ENCODE data around the gene FAM219A. TPM values are rescaled to one million over a fixed set of nuclear protein-coding genes. Genes with fewer than 3 reads are reported as not detected.
"Not testable (repeated sequence)": the region's sequence is repeated elsewhere in the genome, so short reads cannot be mapped to it uniquely, and the experiment has no call there.

The FAM219A gene
- total RNA-seq, 4 donors from 2014 or later = 4.0 to 7.6 (median 5.2) TPM

GRCh38 chr9:34442770-34443169 lies 15.6 kb downstream of the FAM219A start:
- Histone ChIP-seq H3K36me3 (peaks cover 0 to 12% (median 0%) of the 10 kb centered on the region in 3 donors), H3K4me3 (no peak overlapping the region), H3K4me1 (peaks cover 0 to 13% (median 0%) of the 10 kb centered on the region in 3 donors), H3K27me3 (no peaks in the 10 kb centered on the region), H3K9me3 (no peaks in the 10 kb centered on the region), H3K27ac (no peak overlapping the region)
- DNase-seq = no peak
- intact Hi-C loops (cut with DNase I) = loop anchor here (5.0 kb wide), 2 partner anchors 60 to 150 kb away; no protein-coding TSS in a partner anchor
- TF ChIP-seq POLR2A (IDR thresholded peaks at IDR 0.05) = no peak
- TF ChIP-seq CTCF (IDR thresholded peaks at IDR 0.05) = no peak
- WGBS, 2 donors = 88 to 91% methylated on average over 1 of the region's 1 CpG

- intact Hi-C loops (cut with DNase I) = loop anchor here (5.0 kb wide), 2 partner anchors 62 to 152 kb away; no protein-coding TSS in a partner anchor
- no peaks in the 10 kb centered on the region for H3K9me3 ChIP-seq
- H3K27me3 ChIP-seq = no peaks in the 10 kb centered on the region
- peaks cover 0 to 13% (median 0%) of the 10 kb centered on the region in 3 donors for H3K4me1 ChIP-seq
- TF ChIP-seq CTCF (IDR thresholded peaks at IDR 0.05) = no peak
- TF ChIP-seq POLR2A (IDR thresholded peaks at IDR 0.05) = no peak
- no peak for DNase-seq
- H3K4me3 ChIP-seq = no peak overlapping the region
- H3K36me3 ChIP-seq = peaks cover 0 to 15% (median 0%) of the 10 kb centered on the region in 3 donors
- H3K27ac ChIP-seq = no peak overlapping the region
These were observed 18.4 kb downstream of the FAM219A start for GRCh38 chr9:34440017-34440416.

GRCh38 chr9:34438465-34438864 lies 19.9 kb downstream of the FAM219A start:
- WGBS, 2 donors = 93 to 96% methylated on average over 2 to 4 of the region's 4 CpGs
- H3K4me1 ChIP-seq; intact Hi-C loops (cut with DNase I): not testable (repeated sequence)

GRCh38 chr9:34437926-34438307 lies 20.5 kb downstream of the FAM219A start:
- H3K27me3 ChIP-seq; DNase-seq; H3K9me3 ChIP-seq; H3K4me3 ChIP-seq; intact Hi-C loops (cut with DNase I); H3K4me1 ChIP-seq; H3K27ac ChIP-seq: not testable (repeated sequence)
- WGBS, 2 donors = no CpG with 5 or more reads among the region's 28 CpGs
- peaks cover 0 to 15% (median 0%) of the 10 kb centered on the region in 3 donors for H3K36me3 ChIP-seq

More at GRCh38 chr9:34438465-34438864, 19.9 kb downstream of the FAM219A start:
- H3K27me3 ChIP-seq, H3K9me3 ChIP-seq, DNase-seq, H3K27ac ChIP-seq, H3K4me3 ChIP-seq: not testable (repeated sequence)
- H3K36me3 ChIP-seq = peaks cover 0 to 15% (median 0%) of the 10 kb centered on the region in 3 donors

- Histone ChIP-seq H3K4me3 (no peak overlapping the region), H3K9me3 (no peaks in the 10 kb centered on the region), H3K36me3 (peaks cover 0 to 15% (median 0%) of the 10 kb centered on the region in 3 donors), H3K27ac (no peak overlapping the region), H3K4me1 (peaks cover 0 to 4% (median 0%) of the 10 kb centered on the region in 3 donors), H3K27me3 (no peaks in the 10 kb centered on the region)
- WGBS, 2 donors = 70 to 82% methylated on average over 6 to 11 of the region's 14 CpGs
- intact Hi-C loops (cut with DNase I) = no loop called here
- no peak for DNase-seq
- TF ChIP-seq CTCF (IDR thresholded peaks at IDR 0.05) (peak; percentile 45 to 85 (median 73)), POLR2A (IDR thresholded peaks at IDR 0.05) (no peak)
These were observed 21.1 kb downstream of the FAM219A start for GRCh38 chr9:34437006-34437925.

- Histone ChIP-seq H3K4me1 (peaks cover 0 to 23% (median 4%) of the 10 kb centered on the region in 3 donors), H3K9me3 (no peaks in the 10 kb centered on the region), H3K27ac (no peak overlapping the region), H3K27me3 (no peaks in the 10 kb centered on the region), H3K36me3 (no peaks in the 10 kb centered on the region), H3K4me3 (no peak overlapping the region)
- WGBS, 2 donors = 71 to 82% methylated on average over 2 of the region's 2 CpGs
- intact Hi-C loops (cut with DNase I) = no loop called here
- no peak for DNase-seq
- TF ChIP-seq POLR2A (IDR thresholded peaks at IDR 0.05) (no peak), CTCF (IDR thresholded peaks at IDR 0.05) (no peak)
These were observed 26.7 kb downstream of the FAM219A start for GRCh38 chr9:34431667-34432066.

Measured in esophagus squamous epithelium (tissue), 5 donors.